K562 (cell line): ENCODE measurements around the gene GMIP. TPM values are rescaled to one million over a fixed set of nuclear protein-coding genes. Genes with fewer than 3 reads are reported as not detected.
A peak's percentile ranks its signal among the peaks of the same experiment; 100 is the strongest.

ENCODE experiments used
- CREB3L1 ChIP-seq: fragments of 450-650 bp; IDR thresholded peaks from 2 replicates; pipeline ENCODE4 v1.6.1; 2014; ENCODE audit warnings: low read depth, mild to moderate bottlenecking, moderate library complexity, borderline replicate concordance
- ELF2 ChIP-seq: fragments of 250-450 bp; sonication (Bioruptor Pico); IDR thresholded peaks from 2 replicates; pipeline ENCODE4 v1.5.0; 2021; ENCODE audit warnings: mild to moderate bottlenecking
- IRF1 ChIP-seq: sonication (generic); formaldehyde crosslinking; IDR thresholded peaks from 2 replicates; pipeline ENCODE4 v1.8.0; 2022; ENCODE audit warnings: missing genetic modification reagents, mild to moderate bottlenecking, borderline replicate concordance
- NR2C1 ChIP-seq, 2 experiments: fragments of 450-650 bp; IDR thresholded peaks; 2 replicates each; pipeline ENCODE4 v1.6.1; 2017; ENCODE audit warnings: mild to moderate bottlenecking in 2 of 2, antibody characterized with exemption in 1 of 2, inconsistent platforms in 1 of 2, missing compliant biosample characterization in 1 of 2, missing genetic modification characterization in 1 of 2
- THRA ChIP-seq: fragments of 450-650 bp; IDR thresholded peaks from 2 replicates; pipeline ENCODE4 v1.6.1; 2017; ENCODE audit warnings: mild to moderate bottlenecking, moderate library complexity
- ZC3H8 ChIP-seq: fragments of 450-650 bp; IDR thresholded peaks from 2 replicates; pipeline ENCODE4 v1.6.1; 2017
- ZFPM2 ChIP-seq: fragments of 250-450 bp; sonication (Bioruptor Pico); IDR thresholded peaks from 2 replicates; pipeline ENCODE4 v1.5.1; 2022; ENCODE audit warnings: mild to moderate bottlenecking
- ZNF232 ChIP-seq: sonication (generic); formaldehyde crosslinking; IDR thresholded peaks from 2 replicates; pipeline ENCODE4 v1.8.0; 2022; ENCODE audit warnings: mild to moderate bottlenecking, missing genetic modification reagents
- ZNF24 ChIP-seq: fragments of 450-650 bp; IDR thresholded peaks from 2 replicates; pipeline ENCODE4 v1.6.1; 2016
- ZNF384 ChIP-seq: IDR thresholded peaks from 2 replicates; pipeline ENCODE4 v1.6.1; 2012; ENCODE audit warnings: low read depth, low read length, improper control_type of control experiment
- polyA plus RNA-seq, 8 experiments: library from polyadenylated mRNA; depleted of rRNA in 4 of 8; stranded (reverse) in 5 of 8; unstranded in 3 of 8; fragments of >200 nt; fragmentation: Nextera tagmentation in 2 of 8; fragmentation: Illumina TruSeq in 1 of 8; extraction: Ambion mirVana in 2 of 8; extraction: Trizol in 1 of 8; gene quantifications; 2 replicates each; pipeline versions ENCODE4 v1.2.1 to v1.2.3, GENCODE V29; 2011 to 2014; ENCODE audit warnings: inconsistent platforms in 1 of 8, missing spikeins in 1 of 8
- total RNA-seq, 7 experiments: library from RNA; depleted of rRNA in 6 of 7; stranded (reverse); fragments of >200 nt in 6 of 7; fragmentation: Illumina TruSeq in 2 of 7; extraction: Trizol in 2 of 7; gene quantifications; 2 replicates each; pipeline versions ENCODE4 v1.2.1 to v1.2.3, GENCODE V29; 2011 to 2021; ENCODE audit warnings: low replicate concordance in 1 of 7
- TF ChIP-seq, protein P1 (sequence below): fragments of 450-650 bp; formaldehyde crosslinking; IDR thresholded peaks from 2 replicates; pipeline ENCODE4 v1.4.0; 2020; ENCODE audit warnings: mild to moderate bottlenecking
- TF ChIP-seq, protein P2 (sequence below): fragments of 450-650 bp; formaldehyde crosslinking; IDR thresholded peaks from 2 replicates; pipeline ENCODE4 v1.4.0; 2022; ENCODE audit warnings: missing genetic modification characterization

GMIP gene
- total and polyA plus RNA-seq, 9 of the 15 experiments (the other 6 are each of a cell fraction or from before 2014, with no cell fraction given), result 0.14 to 15.8 (median 3.2) TPM

DNA sequence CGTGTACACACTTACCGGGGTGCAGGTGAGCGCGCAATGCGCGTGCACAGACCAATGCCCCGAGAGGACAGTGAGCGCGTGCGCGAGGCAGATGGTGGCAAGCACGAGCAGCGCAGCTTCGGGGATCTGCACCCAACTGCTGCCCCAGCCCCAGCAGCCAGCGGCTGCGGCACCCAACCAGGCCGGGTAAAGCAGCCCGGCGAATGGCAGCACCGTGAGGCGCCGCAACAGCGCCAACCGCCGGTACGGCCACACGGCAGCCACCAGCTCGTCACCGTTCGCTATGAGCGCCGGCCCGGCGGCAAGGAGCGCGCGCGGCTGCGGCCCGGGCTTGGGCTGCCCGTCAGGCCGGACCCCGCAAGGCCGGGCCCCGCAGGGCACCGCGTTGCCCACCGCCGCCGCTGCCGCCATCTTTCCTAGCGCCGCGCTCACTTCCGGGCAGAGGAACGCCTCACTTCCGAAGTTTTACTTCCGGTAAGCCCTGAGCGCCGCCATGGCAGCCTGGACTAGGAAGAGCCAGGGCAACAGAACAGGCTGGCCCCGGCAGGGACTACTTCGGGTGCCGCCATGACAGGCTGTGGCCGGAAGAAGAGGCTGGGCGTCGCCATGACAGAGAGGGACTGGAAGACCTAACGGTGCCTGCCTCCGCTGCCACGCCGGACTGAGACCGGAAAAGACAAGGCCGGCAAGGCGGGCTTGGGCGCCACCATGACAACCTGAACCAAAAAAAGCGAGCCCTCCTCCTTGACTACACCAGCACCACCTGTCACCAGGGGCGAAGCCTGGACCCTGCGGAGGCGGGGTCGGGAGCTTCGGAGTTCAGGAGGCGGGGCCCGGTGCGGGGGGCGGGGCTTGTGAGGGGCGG is 20.0 kb upstream of the GMIP start, which contains the start of gene ATP13A1 (continued):
- TF ChIP-seq CREB3L1 (peak; percentile 70), ELF2 (CRISPR knock-in tag) (peak; percentile 93), ZNF232 (CRISPR knock-in tag) (no peak), ZNF24 (peak; percentile 33; the same call in 1 of the 2 replicates), ZC3H8 (no peak), NR2C1 (IDR thresholded peaks at IDR 0.05) (peak; percentile 94), NR2C1 (tag; IDR thresholded peaks at IDR 0.05) (peak; percentile 98), THRA (no peak), ZFPM2 (CRISPR knock-in tag) (0 out of 2 replicates have a peak, but pooled peaks have one; percentile 33), IRF1 (CRISPR knock-in tag) (no peak), ZNF384 (peak; percentile 81)
- TF ChIP-seq, protein P1, sequence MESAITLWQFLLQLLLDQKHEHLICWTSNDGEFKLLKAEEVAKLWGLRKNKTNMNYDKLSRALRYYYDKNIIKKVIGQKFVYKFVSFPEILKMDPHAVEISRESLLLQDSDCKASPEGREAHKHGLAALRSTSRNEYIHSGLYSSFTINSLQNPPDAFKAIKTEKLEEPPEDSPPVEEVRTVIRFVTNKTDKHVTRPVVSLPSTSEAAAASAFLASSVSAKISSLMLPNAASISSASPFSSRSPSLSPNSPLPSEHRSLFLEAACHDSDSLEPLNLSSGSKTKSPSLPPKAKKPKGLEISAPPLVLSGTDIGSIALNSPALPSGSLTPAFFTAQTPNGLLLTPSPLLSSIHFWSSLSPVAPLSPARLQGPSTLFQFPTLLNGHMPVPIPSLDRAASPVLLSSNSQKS, result no peak
- TF ChIP-seq, protein P2, sequence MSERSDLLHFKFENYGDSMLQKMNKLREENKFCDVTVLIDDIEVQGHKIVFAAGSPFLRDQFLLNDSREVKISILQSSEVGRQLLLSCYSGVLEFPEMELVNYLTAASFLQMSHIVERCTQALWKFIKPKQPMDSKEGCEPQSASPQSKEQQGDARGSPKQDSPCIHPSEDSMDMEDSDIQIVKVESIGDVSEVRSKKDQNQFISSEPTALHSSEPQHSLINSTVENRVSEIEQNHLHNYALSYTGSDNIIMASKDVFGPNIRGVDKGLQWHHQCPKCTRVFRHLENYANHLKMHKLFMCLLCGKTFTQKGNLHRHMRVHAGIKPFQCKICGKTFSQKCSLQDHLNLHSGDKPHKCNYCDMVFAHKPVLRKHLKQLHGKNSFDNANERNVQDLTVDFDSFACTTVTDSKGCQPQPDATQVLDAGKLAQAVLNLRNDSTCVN (CRISPR knock-in tag), result 0 out of 2 replicates have a peak, but pooled peaks have one; percentile 43
